Neutrophil (primary cell): ENCODE data around the gene DPF3.

ENCODE experiments used
- H3K27ac ChIP-seq: fragments of 200-600 bp; sonication (generic); 2 replicates; pipeline ENCODE4 v1.5.1; 2016; ENCODE audit warnings: mild to moderate bottlenecking, moderate library complexity
- H3K27me3 ChIP-seq: fragments of 200-600 bp; sonication (generic); 2 replicates; pipeline ENCODE4 v1.6.0; 2016; ENCODE audit warnings: mild to moderate bottlenecking
- H3K36me3 ChIP-seq: fragments of 200-600 bp; sonication (generic); 2 replicates; pipeline ENCODE4 v1.5.1; 2017
- H3K4me1 ChIP-seq, 2 experiments: fragments of 200-600 bp in 1 of 2; sonication (generic) in 1 of 2; 1 replicate in 1 of 2; 2 replicates in 1 of 2; pipeline versions ENCODE4 v1.5.1 to v1.6.1; 2013 to 2016; ENCODE audit warnings: low read depth in 1 of 2, low read length in 1 of 2, mild to moderate bottlenecking in 1 of 2, moderate library complexity in 1 of 2; ENCODE audit not compliant: control insufficient read depth in 1 of 2, insufficient read depth in 1 of 2
- H3K4me3 ChIP-seq, 2 experiments: fragments of 200-600 bp in 1 of 2; sonication (generic) in 1 of 2; 1 replicate in 1 of 2; 2 replicates in 1 of 2; pipeline ENCODE4 v1.5.1; 2013 to 2016; ENCODE audit warnings: low read depth in 1 of 2, low read length in 1 of 2, mild to moderate bottlenecking in 1 of 2, moderate library complexity in 1 of 2
- H3K9me3 ChIP-seq: fragments of 200-600 bp; sonication (generic); 2 replicates; pipeline ENCODE4 v1.5.1; 2016
- CTCF ChIP-seq: fragments of 200-600 bp; sonication (generic); IDR thresholded peaks from 2 replicates; pipeline ENCODE4 v1.5.1; 2016; ENCODE audit warnings: antibody characterized with exemption

DPF3 gene

DNA sequence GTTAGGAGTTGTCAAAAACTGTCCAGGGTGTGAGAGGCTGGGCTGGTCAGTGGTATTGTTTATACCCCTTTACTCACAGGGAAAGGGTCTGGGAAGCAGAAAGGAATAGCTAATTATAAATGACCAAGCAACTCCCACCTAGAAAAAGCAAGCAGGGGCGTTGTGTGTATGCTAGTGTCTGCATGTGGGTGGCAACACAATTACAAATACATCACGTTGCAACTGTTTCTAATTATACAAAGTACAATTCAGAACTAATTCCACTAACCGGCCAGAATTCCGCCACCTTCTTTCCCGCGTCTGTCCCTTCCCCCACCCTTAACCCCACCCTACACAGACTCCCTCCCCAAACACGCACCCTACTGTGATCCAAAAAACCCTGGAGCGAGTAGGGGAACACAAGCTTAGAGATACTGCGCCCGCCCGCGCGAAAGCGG, 2.2 kb downstream of the DPF3 start:
- Histone ChIP-seq H3K27me3 (peaks cover 100% of the 10 kb centered on the region), H3K4me1 (peaks cover 25 to 32% of the 10 kb centered on the region in 2 experiments), H3K36me3 (no peaks in the 10 kb centered on the region), H3K4me3 (no peak overlapping the region), H3K27ac (no peak overlapping the region), H3K9me3 (no peaks in the 10 kb centered on the region)
- TF ChIP-seq CTCF = no peak

GRCh38 chr14:72889366-72889765, 4.5 kb downstream of the DPF3 start:
- TF ChIP-seq CTCF = no peak
- Histone ChIP-seq H3K27ac (no peak overlapping the region), H3K9me3 (no peaks in the 10 kb centered on the region), H3K4me1 (peaks cover 19 to 25% of the 10 kb centered on the region in 2 experiments), H3K27me3 (peaks cover 94% of the 10 kb centered on the region), H3K4me3 (no peak overlapping the region), H3K36me3 (no peaks in the 10 kb centered on the region)

GRCh38 chr14:72888636-72889201, 5.2 kb downstream of the DPF3 start:
- peaks cover 92% of the 10 kb centered on the region for H3K27me3 ChIP-seq
- H3K4me1 ChIP-seq = peaks cover 15 to 20% of the 10 kb centered on the region in 2 experiments
- no peaks in the 10 kb centered on the region for H3K9me3 ChIP-seq
- no peak overlapping the region for H3K4me3 ChIP-seq
- TF ChIP-seq CTCF = no peak
- no peaks in the 10 kb centered on the region for H3K36me3 ChIP-seq
- no peak overlapping the region for H3K27ac ChIP-seq

DNA sequence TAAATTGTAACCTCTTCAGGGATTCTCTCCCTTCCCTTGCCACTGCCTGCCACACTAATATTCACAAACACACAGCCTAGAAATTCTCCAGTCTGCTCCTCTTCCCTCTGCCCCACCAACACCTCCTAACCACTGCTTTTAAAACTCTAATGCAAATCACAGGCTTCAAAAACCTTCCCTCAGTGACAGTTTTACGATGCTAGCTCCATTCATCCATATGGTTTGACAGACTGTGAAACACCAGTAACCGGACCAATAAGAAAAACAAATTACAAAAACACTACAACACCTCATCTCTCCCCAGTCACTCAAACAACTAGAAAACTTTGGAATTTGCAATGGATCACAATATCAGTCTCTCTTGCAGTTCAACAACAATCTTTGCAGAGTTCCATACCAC, 5.7 kb downstream of the DPF3 start:
- no peak for TF ChIP-seq CTCF
- Histone ChIP-seq H3K27me3 (peaks cover 92% of the 10 kb centered on the region), H3K4me1 (peaks cover 13 to 15% of the 10 kb centered on the region in 2 experiments), H3K36me3 (no peaks in the 10 kb centered on the region), H3K4me3 (no peak overlapping the region), H3K9me3 (no peaks in the 10 kb centered on the region), H3K27ac (no peak overlapping the region)

DNA sequence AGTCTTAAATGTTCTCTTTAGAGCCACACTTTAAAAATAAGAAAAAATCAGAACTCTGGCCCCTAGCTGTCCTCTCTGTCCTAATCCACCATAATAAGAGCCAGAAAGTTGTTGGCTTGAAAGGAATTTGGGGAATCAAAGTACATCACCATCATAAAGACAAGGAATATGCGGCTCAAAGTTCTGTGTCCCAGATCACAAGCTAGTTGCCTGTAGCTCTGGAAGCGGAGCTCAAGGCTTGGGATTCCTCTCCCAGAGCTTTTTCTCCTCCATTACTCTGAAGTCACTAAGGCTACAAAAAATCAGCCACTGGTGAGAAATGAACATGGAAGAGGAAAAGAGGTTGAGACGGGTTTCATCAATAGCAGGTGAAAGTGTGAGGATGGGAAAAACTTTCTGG, 6.4 kb downstream of the DPF3 start:
- peaks cover 7 to 8% of the 10 kb centered on the region in 2 experiments for H3K4me1 ChIP-seq
- H3K27ac ChIP-seq = no peak overlapping the region
- no peak for TF ChIP-seq CTCF
- H3K4me3 ChIP-seq = no peak overlapping the region
- no peaks in the 10 kb centered on the region for H3K36me3 ChIP-seq
- no peaks in the 10 kb centered on the region for H3K9me3 ChIP-seq
- H3K27me3 ChIP-seq = peaks cover 92% of the 10 kb centered on the region
